AG08396 (cell line): ENCODE data around the gene ZNF790.
A peak's percentile ranks its signal among the peaks of the same experiment; 100 is the strongest.

ENCODE experiments used
- DNase-seq: peaks from one replicate; pipeline ENCODE4 v3.0.0; 2012; ENCODE audit warnings: low spot score, mixed read lengths

The ZNF790 gene

GRCh38 chr19:36772311-36773222 lies 65.6 kb downstream of the ZNF790 start, which contains the start of gene ZNF850:
ZNF850 (minus strand) TSS chr19:36772807; CDS start chr19:36762606, 10,201 bp downstream.
- DNase-seq = peak; percentile 94

GRCh38 chr19:36771261-36772231 lies 66.6 kb downstream of the ZNF790 start:
- peak; percentile 66 for DNase-seq
